Measurements from ENCODE around the gene TRAPPC2B.

DNA sequence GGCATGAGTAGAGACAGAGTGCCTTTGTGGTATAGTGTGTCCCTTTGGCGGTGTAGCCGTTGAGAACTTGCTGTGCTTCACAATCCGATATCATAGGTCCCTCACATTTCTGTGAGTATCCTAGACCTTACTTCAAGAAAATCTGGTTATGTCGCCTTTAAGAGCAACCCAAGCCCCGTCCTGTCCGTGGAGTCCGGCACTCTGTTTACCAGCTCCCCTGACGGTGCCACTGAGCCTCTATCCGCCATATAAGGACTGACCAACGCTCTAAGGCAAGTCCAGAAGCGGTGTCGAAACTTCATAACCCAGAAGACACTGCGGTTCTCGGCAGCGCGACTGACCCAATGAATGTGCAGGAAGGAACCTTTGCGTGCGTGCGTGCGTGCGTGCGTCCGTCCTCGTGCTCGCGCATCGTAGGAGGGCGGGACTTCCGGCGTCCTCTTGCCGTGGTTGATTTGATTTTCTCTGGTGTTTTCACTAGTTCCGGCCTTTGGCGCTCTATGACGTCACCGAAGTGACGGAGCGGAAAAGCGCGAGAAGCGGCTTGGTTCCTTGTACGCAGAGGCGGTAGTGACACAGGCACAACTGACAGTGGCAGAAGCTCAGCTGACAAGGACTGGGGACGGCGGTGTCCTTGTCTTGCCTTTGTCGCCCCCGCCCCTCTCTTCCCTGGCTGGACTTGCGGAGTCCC is at the start of gene TRAPPC2B, which contains the start of gene ZNF547:
- TF ChIP-seq, protein P1, sequence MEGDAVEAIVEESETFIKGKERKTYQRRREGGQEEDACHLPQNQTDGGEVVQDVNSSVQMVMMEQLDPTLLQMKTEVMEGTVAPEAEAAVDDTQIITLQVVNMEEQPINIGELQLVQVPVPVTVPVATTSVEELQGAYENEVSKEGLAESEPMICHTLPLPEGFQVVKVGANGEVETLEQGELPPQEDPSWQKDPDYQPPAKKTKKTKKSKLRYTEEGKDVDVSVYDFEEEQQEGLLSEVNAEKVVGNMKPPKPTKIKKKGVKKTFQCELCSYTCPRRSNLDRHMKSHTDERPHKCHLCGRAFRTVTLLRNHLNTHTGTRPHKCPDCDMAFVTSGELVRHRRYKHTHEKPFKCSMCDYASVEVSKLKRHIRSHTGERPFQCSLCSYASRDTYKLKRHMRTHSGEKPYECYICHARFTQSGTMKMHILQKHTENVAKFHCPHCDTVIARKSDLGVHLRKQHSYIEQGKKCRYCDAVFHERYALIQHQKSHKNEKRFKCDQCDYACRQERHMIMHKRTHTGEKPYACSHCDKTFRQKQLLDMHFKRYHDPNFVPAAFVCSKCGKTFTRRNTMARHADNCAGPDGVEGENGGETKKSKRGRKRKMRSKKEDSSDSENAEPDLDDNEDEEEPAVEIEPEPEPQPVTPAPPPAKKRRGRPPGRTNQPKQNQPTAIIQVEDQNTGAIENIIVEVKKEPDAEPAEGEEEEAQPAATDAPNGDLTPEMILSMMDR (IDR thresholded peaks at IDR 0.05; ENCODE audit: low read depth, low read length), result no peak
- TF ChIP-seq EZH2phosphoT487 (IDR thresholded peaks at IDR 0.05; ENCODE audit: low read depth), result no peak

All from OCI-LY3 (cell line).